Hepatocyte (in vitro differentiated cells): ENCODE data around the gene HFE. TPM values are rescaled to one million over a fixed set of nuclear protein-coding genes. Genes with fewer than 3 reads are reported as not detected.

Experiments used
- DNase-seq: peaks from one replicate; pipeline ENCODE4 v3.0.0-alpha.2; 2016; ENCODE audit warnings: low spot score
- H2AFZ ChIP-seq: fragments of 200-600 bp; sonication (generic); 2 replicates; pipeline ENCODE4 v1.6.0; 2016; ENCODE audit warnings: antibody characterized with exemption, mild to moderate bottlenecking
- H3K27ac ChIP-seq: fragments of 200-600 bp; sonication (generic); 2 replicates; pipeline ENCODE4 v1.5.1; 2016; ENCODE audit warnings: mild to moderate bottlenecking
- H3K27me3 ChIP-seq: fragments of 200-600 bp; sonication (generic); 2 replicates; pipeline ENCODE4 v1.6.1; 2016
- H3K36me3 ChIP-seq: fragments of 200-600 bp; sonication (generic); replicated peaks from 2 replicates; pipeline ENCODE4 v1.5.1; 2016; ENCODE audit warnings: low read depth; ENCODE audit not compliant: insufficient read depth
- H3K4me1 ChIP-seq: fragments of 200-600 bp; sonication (generic); 2 replicates; pipeline ENCODE4 v1.5.1; 2016; ENCODE audit warnings: mild to moderate bottlenecking, moderate library complexity; ENCODE audit not compliant: insufficient read depth
- H3K4me2 ChIP-seq: fragments of 200-600 bp; sonication (generic); 2 replicates; pipeline ENCODE4 v1.6.0; 2016
- H3K4me3 ChIP-seq: fragments of 200-600 bp; sonication (generic); 2 replicates; pipeline ENCODE4 v1.5.1; 2016; ENCODE audit warnings: mild to moderate bottlenecking
- H3K79me2 ChIP-seq: fragments of 200-600 bp; sonication (generic); 2 replicates; pipeline ENCODE4 v1.6.0; 2017; ENCODE audit warnings: mild to moderate bottlenecking
- H3K9me2 ChIP-seq: fragments of 200-600 bp; sonication (generic); replicated peaks from 2 replicates; pipeline ENCODE4 v1.6.0; 2017; ENCODE audit warnings: mild to moderate bottlenecking; ENCODE audit not compliant: insufficient read depth
- H3K9me3 ChIP-seq: fragments of 200-600 bp; sonication (generic); 2 replicates; pipeline ENCODE4 v1.5.1; 2016; ENCODE audit warnings: low read depth, mild to moderate bottlenecking
- H4K20me1 ChIP-seq: fragments of 200-600 bp; sonication (generic); 2 replicates; pipeline ENCODE4 v1.6.0; 2016; ENCODE audit warnings: mild to moderate bottlenecking; ENCODE audit not compliant: insufficient read depth, poor library complexity, severe bottlenecking
- EZH2 ChIP-seq: fragments of 200-600 bp; sonication (generic); IDR thresholded peaks from 2 replicates; pipeline ENCODE4 v1.6.1; 2016; ENCODE audit warnings: antibody characterized with exemption, mild to moderate bottlenecking, borderline replicate concordance
- EZH2phosphoT487 ChIP-seq: fragments of 200-600 bp; sonication (generic); IDR thresholded peaks from one replicate; pipeline ENCODE4 v1.6.1; 2018; ENCODE audit warnings: antibody characterized with exemption, mild to moderate bottlenecking, low read depth, moderate library complexity; ENCODE audit not compliant: unreplicated experiment, severe bottlenecking
- WGBS: methylation state at CpG from one replicate; pipeline ENCODE4 v1.1.6; 2016; ENCODE audit warnings: low lambda C conversion rate; ENCODE audit errors: missing lambda C conversion rate; 5-methylcytosine and 5-hydroxymethylcytosine counted together
- polyA plus RNA-seq: library from polyadenylated mRNA; unstranded; fragments of >200 nt; fragmentation: Nextera tagmentation; extraction: Ambion mirVana; gene quantifications from 2 replicates; pipeline ENCODE4 v1.2.1, GENCODE V29; 2016
- total RNA-seq: library from RNA; depleted of rRNA; stranded (reverse); fragments of >200 nt; gene quantifications from 2 replicates; pipeline ENCODE4 v1.2.3, GENCODE V29; 2014
- TF ChIP-seq, protein P1 (sequence below): fragments of 200-600 bp; sonication (generic); IDR thresholded peaks from 2 replicates; pipeline ENCODE4 v1.5.1; 2016; ENCODE audit warnings: antibody characterized with exemption, mild to moderate bottlenecking; ENCODE audit not compliant: poor library complexity

The HFE gene
- total and polyA plus RNA-seq, 2 experiments from 2014 or later: 3.6 to 7.4 TPM

DNA sequence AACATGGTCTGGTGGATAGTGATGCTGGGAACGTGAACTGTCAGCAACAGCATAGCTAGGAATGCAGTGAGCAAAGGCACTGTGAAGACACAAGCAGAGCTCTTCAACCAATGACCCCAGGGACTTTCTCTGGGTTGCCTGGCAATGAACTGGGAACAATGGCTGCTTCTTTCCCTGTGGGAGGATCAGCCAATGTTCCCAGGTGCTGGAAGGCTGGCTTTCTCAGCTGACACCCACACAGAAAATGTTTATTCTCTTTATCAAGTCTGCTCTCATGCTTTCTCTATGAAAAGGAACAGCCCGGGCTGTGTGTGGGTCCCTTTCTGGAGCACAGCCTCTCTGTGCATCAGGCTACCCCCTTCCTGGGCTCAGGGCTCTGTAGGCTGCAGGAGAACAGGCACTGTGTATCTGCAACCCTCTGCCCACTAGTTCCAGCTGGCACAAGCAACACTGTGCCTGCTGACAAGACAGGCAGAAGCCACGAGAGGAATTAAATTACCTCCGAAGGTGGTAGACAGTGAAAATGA lies 54.2 kb downstream of the HFE start:
- Histone ChIP-seq H3K4me2 (no peak overlapping the region), H3K27ac (no peak overlapping the region), H3K27me3 (no peaks in the 10 kb centered on the region), H3K36me3 (peaks cover 7% of the 10 kb centered on the region), H3K9me2 (no peaks in the 10 kb centered on the region), H3K9me3 (no peaks in the 10 kb centered on the region), H4K20me1 (peaks cover 38% of the 10 kb centered on the region), H2AFZ (no peak overlapping the region), H3K4me1 (no peaks in the 10 kb centered on the region), H3K4me3 (no peak overlapping the region), H3K79me2 (peaks cover 17% of the 10 kb centered on the region)
- no peak for DNase-seq
- WGBS: 66% methylated on average over 4 of the region's 4 CpGs
- TF ChIP-seq EZH2 (no peak), EZH2phosphoT487 (no peak)
- TF ChIP-seq, protein P1, sequence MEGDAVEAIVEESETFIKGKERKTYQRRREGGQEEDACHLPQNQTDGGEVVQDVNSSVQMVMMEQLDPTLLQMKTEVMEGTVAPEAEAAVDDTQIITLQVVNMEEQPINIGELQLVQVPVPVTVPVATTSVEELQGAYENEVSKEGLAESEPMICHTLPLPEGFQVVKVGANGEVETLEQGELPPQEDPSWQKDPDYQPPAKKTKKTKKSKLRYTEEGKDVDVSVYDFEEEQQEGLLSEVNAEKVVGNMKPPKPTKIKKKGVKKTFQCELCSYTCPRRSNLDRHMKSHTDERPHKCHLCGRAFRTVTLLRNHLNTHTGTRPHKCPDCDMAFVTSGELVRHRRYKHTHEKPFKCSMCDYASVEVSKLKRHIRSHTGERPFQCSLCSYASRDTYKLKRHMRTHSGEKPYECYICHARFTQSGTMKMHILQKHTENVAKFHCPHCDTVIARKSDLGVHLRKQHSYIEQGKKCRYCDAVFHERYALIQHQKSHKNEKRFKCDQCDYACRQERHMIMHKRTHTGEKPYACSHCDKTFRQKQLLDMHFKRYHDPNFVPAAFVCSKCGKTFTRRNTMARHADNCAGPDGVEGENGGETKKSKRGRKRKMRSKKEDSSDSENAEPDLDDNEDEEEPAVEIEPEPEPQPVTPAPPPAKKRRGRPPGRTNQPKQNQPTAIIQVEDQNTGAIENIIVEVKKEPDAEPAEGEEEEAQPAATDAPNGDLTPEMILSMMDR: no peak

DNA sequence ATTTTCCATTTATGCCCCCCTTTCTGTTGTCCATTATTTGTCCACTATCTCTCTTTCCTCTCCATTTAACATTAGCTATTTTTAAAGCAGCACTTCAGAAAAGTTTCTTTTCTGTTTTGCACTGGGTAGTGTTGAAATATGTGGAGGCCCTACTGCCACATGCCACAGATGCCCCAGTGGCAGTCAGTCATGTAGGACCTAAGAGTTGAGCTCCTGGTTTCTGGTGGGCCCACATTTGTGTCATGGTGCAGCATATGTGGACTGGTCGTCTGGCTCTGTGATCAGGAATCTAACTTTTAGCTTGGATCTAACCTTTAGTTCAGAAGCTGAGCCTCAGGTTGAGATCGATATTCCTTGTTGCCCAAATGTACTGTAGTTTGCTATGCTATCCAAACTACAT lies 54.8 kb downstream of the HFE start:
- WGBS: 93% methylated on average over 2 of the region's 2 CpGs
- no peaks in the 10 kb centered on the region for H3K9me3 ChIP-seq
- peaks cover 7% of the 10 kb centered on the region for H3K36me3 ChIP-seq
- H3K4me2 ChIP-seq: no peak overlapping the region
- H3K9me2 ChIP-seq: no peaks in the 10 kb centered on the region
- H3K27me3 ChIP-seq: no peaks in the 10 kb centered on the region
- TF ChIP-seq EZH2 (no peak), EZH2phosphoT487 (no peak)
- TF ChIP-seq, protein P1: no peak
- no peak overlapping the region for H2AFZ ChIP-seq
- H4K20me1 ChIP-seq: peaks cover 32% of the 10 kb centered on the region
- DNase-seq: no peak
- H3K27ac ChIP-seq: no peak overlapping the region
- peaks cover 12% of the 10 kb centered on the region for H3K79me2 ChIP-seq
- no peaks in the 10 kb centered on the region for H3K4me1 ChIP-seq
- no peak overlapping the region for H3K4me3 ChIP-seq

Other genes starting within 250 kb of the HFE start
- 0.23 and 0.36 TPM in 2 replicates for gene SLC17A3, start 213.2 kb upstream of the HFE start, total RNA-seq
- 0.43 and 0.57 TPM in 2 replicates for gene SLC17A3, start 213.2 kb upstream of the HFE start, polyA plus RNA-seq
- 6.4 and 7.7 TPM in 2 replicates for gene SLC17A2, start 156.7 kb upstream of the HFE start, total RNA-seq
- 2.2 and 2.8 TPM in 2 replicates for gene SLC17A2, start 156.7 kb upstream of the HFE start, polyA plus RNA-seq
- 7.9 and 8.6 TPM in 2 replicates for gene TRIM38, start 124.6 kb upstream of the HFE start, total RNA-seq
- gene TRIM38, start 124.6 kb upstream of the HFE start, polyA plus RNA-seq: 3.2 and 5.2 TPM in 2 replicates